HG03354 (cell line): ENCODE data around the gene UBE2E3.
A peak's percentile ranks its signal among the peaks of the same experiment; 100 is the strongest.

ENCODE experiments used
- ATAC-seq: cut with Tn5 transposase; IDR thresholded peaks from one replicate; pipeline ENCODE4 v1.9.1; 2021; ENCODE audit warnings: mild to moderate bottlenecking; ENCODE audit not compliant: unreplicated experiment, poor library complexity, severe bottlenecking

The UBE2E3 gene

GRCh38 chr2:180975585-180975984 lies 4.8 kb upstream of the UBE2E3 start:
- ATAC-seq, result no peak

- ATAC-seq, result no peak
Observed at GRCh38 chr2:180978903-180979748, 1.3 kb upstream of the UBE2E3 start.

- ATAC-seq, result no peak
Observed at GRCh38 chr2:180979749-180980105, 678 bp upstream of the UBE2E3 start.

- peak; percentile 9 for ATAC-seq
Observed at GRCh38 chr2:180980943-180981911, 822 bp downstream of the UBE2E3 start.

- peak; percentile 41 for ATAC-seq
Observed at GRCh38 chr2:180983468-180984242, 3.2 kb downstream of the UBE2E3 start.

- no peak for ATAC-seq
Observed at GRCh38 chr2:180985771-180986395, 5.5 kb downstream of the UBE2E3 start.

GRCh38 chr2:180987146-180987545 lies 6.7 kb downstream of the UBE2E3 start:
- ATAC-seq, result no peak

GRCh38 chr2:180990337-180990736 lies 9.9 kb downstream of the UBE2E3 start:
- no peak for ATAC-seq

GRCh38 chr2:180990794-180991193 lies 10.4 kb downstream of the UBE2E3 start:
- ATAC-seq, result no peak

- ATAC-seq, result no peak
Observed at GRCh38 chr2:180991361-180991760, 11.0 kb downstream of the UBE2E3 start.

GRCh38 chr2:180991820-180992219 lies 11.4 kb downstream of the UBE2E3 start:
- peak; percentile 70 for ATAC-seq

- ATAC-seq, result no peak
Observed at GRCh38 chr2:180992994-180993393, 12.6 kb downstream of the UBE2E3 start.

GRCh38 chr2:180999274-180999964 lies 19.0 kb downstream of the UBE2E3 start:
- ATAC-seq, result no peak

- no peak for ATAC-seq
Observed at GRCh38 chr2:181004647-181005325, 24.4 kb downstream of the UBE2E3 start.

- no peak for ATAC-seq
Observed at GRCh38 chr2:181005326-181005655, 24.9 kb downstream of the UBE2E3 start.

- no peak for ATAC-seq
Observed at GRCh38 chr2:181005809-181006208, 25.4 kb downstream of the UBE2E3 start.

- no peak for ATAC-seq
Observed at GRCh38 chr2:181007086-181007837, 26.9 kb downstream of the UBE2E3 start.

GRCh38 chr2:181008407-181008806 lies 28.0 kb downstream of the UBE2E3 start:
- ATAC-seq, result no peak
